A549 (cell line): ENCODE measurements around the gene MYDGF. TPM values are rescaled to one million over a fixed set of nuclear protein-coding genes. Genes with fewer than 3 reads are reported as not detected.

Experiments used
- ATAC-seq, 2 experiments: fragments of 200-7000 bp in 1 of 2; fragments of >200 bp in 1 of 2; cut with Nextera tagmentation in 1 of 2; cut with Tn5 transposase in 1 of 2; 3 replicates each; pipeline versions ENCODE4 v1.8.0 to v1.9.1; 2018 to 2020; ENCODE audit warnings: mild to moderate bottlenecking in 1 of 2, moderate library complexity in 1 of 2
- CTCF ChIA-PET: fragments of 300-600 bp; sonication (Branson Sonifier 250); formaldehyde crosslinking; extraction: SDS; loops from one replicate; lab custom pipeline; 2021; ENCODE audit warnings: antibody characterized with exemption, inconsistent platforms; lab: Yijun Ruan, JAX
- POLR2A ChIA-PET: fragments of 350-600 bp; formaldehyde crosslinking; extraction: SDS; loops from one replicate; lab custom pipeline; 2021; ENCODE audit warnings: antibody characterized with exemption, inconsistent platforms; lab: Yijun Ruan, JAX
- DNase-seq, 2 experiments: peaks; one replicate each; pipeline versions ENCODE4 v3.0.0 to v3.0.0-alpha.2; 2011 to 2016; ENCODE audit warnings: low read depth in 1 of 2, low spot score in 1 of 2
- FAIRE-seq: peaks from 2 replicates; lab custom pipeline; 2011; peaks lifted over from hg19 to GRCh38; lab: Jason Lieb, UNC
- H3K27ac ChIP-seq, 2 experiments: fragments of >200 bp; sonication (Bioruptor Twin); formaldehyde crosslinking; 3 replicates each; pipeline ENCODE4 v1.5.1; 2016 to 2017
- H3K4me1 ChIP-seq: fragments of >200 bp; sonication (Bioruptor Twin); formaldehyde crosslinking; 3 replicates; pipeline ENCODE4 v1.6.1; 2016
- H3K4me2 ChIP-seq: fragments of >200 bp; sonication (Bioruptor Twin); formaldehyde crosslinking; 3 replicates; pipeline ENCODE4 v1.6.1; 2016
- H3K4me3 ChIP-seq: fragments of >200 bp; sonication (Bioruptor Twin); formaldehyde crosslinking; 3 replicates; pipeline ENCODE4 v1.5.1; 2016
- H3K9me3 ChIP-seq: fragments of >200 bp; sonication (Bioruptor Twin); formaldehyde crosslinking; 3 replicates; pipeline ENCODE4 v1.6.1; 2016
- BCL3 ChIP-seq: fragments of >200 bp; sonication (Bioruptor Twin); formaldehyde crosslinking; IDR thresholded peaks from 3 replicates; pipeline ENCODE4 v1.6.1; 2016
- BHLHE40 ChIP-seq: IDR thresholded peaks from 2 replicates; pipeline ENCODE4 v1.6.1; 2012; ENCODE audit warnings: low read depth, low read length, inconsistent platforms
- CBX8 ChIP-seq: fragments of 200-600 bp; sonication (generic); IDR thresholded peaks from 2 replicates; pipeline ENCODE4 v1.6.1; 2016
- ELK1 ChIP-seq: fragments of 150-350 bp; IDR thresholded peaks from 2 replicates; pipeline ENCODE4 v1.6.1; 2014; ENCODE audit warnings: low read depth, mild to moderate bottlenecking, low read length
- EP300 ChIP-seq, 2 experiments: fragments of >200 bp; sonication (Bioruptor Twin); formaldehyde crosslinking; IDR thresholded peaks; 2 replicates in 1 of 2; 3 replicates in 1 of 2; pipeline ENCODE4 v1.6.1; 2016 to 2017
- HOXA7 ChIP-seq: fragments of 250-450 bp; sonication (Bioruptor Pico); IDR thresholded peaks from 2 replicates; pipeline ENCODE4 v1.5.0; 2020; ENCODE audit warnings: mild to moderate bottlenecking, moderate library complexity
- JUN ChIP-seq, 2 experiments: fragments of >200 bp; sonication (Bioruptor Twin); formaldehyde crosslinking; IDR thresholded peaks; 2 replicates in 1 of 2; 3 replicates in 1 of 2; pipeline ENCODE4 v1.6.1; 2016 to 2017
- MAFK ChIP-seq: fragments of 450-650 bp; IDR thresholded peaks from 2 replicates; pipeline ENCODE4 v1.6.1; 2014; ENCODE audit not compliant: partially characterized antibody
- MAZ ChIP-seq: fragments of 150-350 bp; IDR thresholded peaks from 2 replicates; pipeline ENCODE4 v1.6.1; 2014; ENCODE audit warnings: antibody characterized with exemption, low read depth, low read length, borderline replicate concordance
- MYC ChIP-seq: IDR thresholded peaks from 2 replicates; pipeline ENCODE4 v1.6.1; 2012; ENCODE audit warnings: mild to moderate bottlenecking, inconsistent platforms, low read length, improper control_type of control experiment, borderline replicate concordance
- NPAS2 ChIP-seq: fragments of 250-450 bp; sonication (Bioruptor Pico); IDR thresholded peaks from 2 replicates; pipeline ENCODE4 v1.8.0; 2022; ENCODE audit warnings: mild to moderate bottlenecking, moderate library complexity, borderline replicate concordance
- PHF8 ChIP-seq: fragments of 200-600 bp; sonication (generic); IDR thresholded peaks from 2 replicates; pipeline ENCODE4 v1.6.1; 2016; ENCODE audit warnings: low read depth, mild to moderate bottlenecking, antibody characterized with exemption, moderate library complexity, borderline replicate concordance
- POLR2A ChIP-seq: IDR thresholded peaks from 2 replicates; pipeline ENCODE4 v1.6.1; 2012; ENCODE audit warnings: mild to moderate bottlenecking, low read length
- POLR2AphosphoS2 ChIP-seq: conservative IDR thresholded peaks from 2 replicates; pipeline ENCODE4 v1.6.1; 2012; ENCODE audit warnings: low read length, improper control_type of control experiment, inconsistent platforms
- RFX5 ChIP-seq: fragments of 450-650 bp; IDR thresholded peaks from 2 replicates; pipeline ENCODE4 v1.7.1; 2014; ENCODE audit warnings: antibody characterized with exemption, mild to moderate bottlenecking, moderate library complexity
- TFCP2L1 ChIP-seq: fragments of 250-450 bp; sonication (Bioruptor Pico); IDR thresholded peaks from 2 replicates; pipeline ENCODE4 v1.5.0; 2021; ENCODE audit warnings: mild to moderate bottlenecking
- USF2 ChIP-seq: fragments of 450-650 bp; IDR thresholded peaks from 2 replicates; pipeline ENCODE4 v1.6.1; 2014; ENCODE audit warnings: antibody characterized with exemption
- ZFP36 ChIP-seq: fragments of 450-650 bp; IDR thresholded peaks from 2 replicates; pipeline ENCODE4 v1.6.1; 2014; ENCODE audit warnings: borderline replicate concordance; ENCODE audit not compliant: partially characterized antibody
- WGBS: methylation state at CpG from one replicate; pipeline ENCODE4 v1.1.6; 2017; ENCODE audit errors: missing lambda C conversion rate; 5-methylcytosine and 5-hydroxymethylcytosine counted together
- polyA plus RNA-seq, 4 experiments: library from polyadenylated mRNA; depleted of rRNA in 3 of 4; stranded (reverse); fragments of >200 nt; fragmentation: RNase III in 1 of 4; extraction: RNeasy Plus Mini Kit Qiagen cat#74134 plus additional on column Dnase treatment in 1 of 4; gene quantifications; 2 replicates in 3 of 4; 3 replicates in 1 of 4; pipeline ENCODE4 v1.2.3, GENCODE V29; 2011 to 2017
- TF ChIP-seq, protein P1 (sequence below): IDR thresholded peaks from 2 replicates; pipeline ENCODE4 v1.6.1; 2012

MYDGF gene
- polyA plus RNA-seq, 2 of the 4 experiments (the other 2 are of a cell fraction): 62.1 to 107 TPM

- TF ChIP-seq USF2 (no peak), POLR2AphosphoS2 (no peak)
Measured at GRCh38 chr19:4702764-4703163, 32.6 kb upstream of the MYDGF start (continued).

- FAIRE-seq (no peak), DNase-seq (no peak), ATAC-seq (no peak)
- no peak overlapping the region for H3K27ac ChIP-seq
- no peak overlapping the region for H3K4me2 ChIP-seq
- no peak overlapping the region for H3K4me3 ChIP-seq
- CTCF ChIA-PET: no interaction called here
- no peaks in the 10 kb centered on the region for H3K9me3 ChIP-seq
- no peak for TF ChIP-seq RFX5
- no peak for TF ChIP-seq EP300 (IDR thresholded peaks at IDR 0.05)
- no peak for TF ChIP-seq MAFK
- POLR2A ChIA-PET: no interaction called here
- H3K4me1 ChIP-seq: peaks cover 23% of the 10 kb centered on the region
- WGBS: 94% methylated on average over 8 of the region's 8 CpGs
Measured at GRCh38 chr19:4701557-4701956, 31.4 kb upstream of the MYDGF start.

- ATAC-seq (no peak), DNase-seq (no peak), FAIRE-seq (no peak)
- TF ChIP-seq RFX5: no peak
- no peak for TF ChIP-seq NPAS2 (CRISPR knock-in tag)
- no peak for TF ChIP-seq CBX8
- no peak for TF ChIP-seq POLR2A
- TF ChIP-seq ELK1: no peak
- TF ChIP-seq BCL3: no peak
- no peak for TF ChIP-seq HOXA7
- TF ChIP-seq ZFP36: no peak
- no peak for TF ChIP-seq TFCP2L1 (CRISPR knock-in tag)
- no peak for TF ChIP-seq MYC
- TF ChIP-seq JUN (IDR thresholded peaks at IDR 0.05): no peak
- TF ChIP-seq MAZ: no peak
- TF ChIP-seq EP300 (IDR thresholded peaks at IDR 0.05): no peak
- TF ChIP-seq, protein P1, sequence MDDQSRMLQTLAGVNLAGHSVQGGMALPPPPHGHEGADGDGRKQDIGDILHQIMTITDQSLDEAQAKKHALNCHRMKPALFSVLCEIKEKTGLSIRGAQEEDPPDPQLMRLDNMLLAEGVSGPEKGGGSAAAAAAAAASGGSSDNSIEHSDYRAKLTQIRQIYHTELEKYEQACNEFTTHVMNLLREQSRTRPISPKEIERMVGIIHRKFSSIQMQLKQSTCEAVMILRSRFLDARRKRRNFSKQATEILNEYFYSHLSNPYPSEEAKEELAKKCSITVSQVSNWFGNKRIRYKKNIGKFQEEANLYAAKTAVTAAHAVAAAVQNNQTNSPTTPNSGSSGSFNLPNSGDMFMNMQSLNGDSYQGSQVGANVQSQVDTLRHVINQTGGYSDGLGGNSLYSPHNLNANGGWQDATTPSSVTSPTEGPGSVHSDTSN: no peak
- TF ChIP-seq USF2: no peak
- no peak for TF ChIP-seq PHF8
- TF ChIP-seq BHLHE40: no peak
- H3K4me1 ChIP-seq: peaks cover 19% of the 10 kb centered on the region
- CTCF ChIA-PET: interaction anchor here (1.3 kb wide), 1 partner anchor 17 kb away, joined by 3 read pairs; no protein-coding TSS in a partner anchor
- no peaks in the 10 kb centered on the region for H3K9me3 ChIP-seq
- no peak overlapping the region for H3K4me2 ChIP-seq
- H3K27ac ChIP-seq: no peak overlapping the region
- POLR2A ChIA-PET: no interaction called here
- no peak overlapping the region for H3K4me3 ChIP-seq
- 88% methylated on average over 11 of the region's 11 CpGs for WGBS
Measured at GRCh38 chr19:4700693-4700970, 30.5 kb upstream of the MYDGF start.
